ENCODE results near the gene SCUBE1. TPM values are rescaled to one million over a fixed set of nuclear protein-coding genes. Genes with fewer than 3 reads are reported as not detected.

Gene SCUBE1
- total RNA-seq, 1 experiment from 2014 or later: 3.9 TPM

DNA sequence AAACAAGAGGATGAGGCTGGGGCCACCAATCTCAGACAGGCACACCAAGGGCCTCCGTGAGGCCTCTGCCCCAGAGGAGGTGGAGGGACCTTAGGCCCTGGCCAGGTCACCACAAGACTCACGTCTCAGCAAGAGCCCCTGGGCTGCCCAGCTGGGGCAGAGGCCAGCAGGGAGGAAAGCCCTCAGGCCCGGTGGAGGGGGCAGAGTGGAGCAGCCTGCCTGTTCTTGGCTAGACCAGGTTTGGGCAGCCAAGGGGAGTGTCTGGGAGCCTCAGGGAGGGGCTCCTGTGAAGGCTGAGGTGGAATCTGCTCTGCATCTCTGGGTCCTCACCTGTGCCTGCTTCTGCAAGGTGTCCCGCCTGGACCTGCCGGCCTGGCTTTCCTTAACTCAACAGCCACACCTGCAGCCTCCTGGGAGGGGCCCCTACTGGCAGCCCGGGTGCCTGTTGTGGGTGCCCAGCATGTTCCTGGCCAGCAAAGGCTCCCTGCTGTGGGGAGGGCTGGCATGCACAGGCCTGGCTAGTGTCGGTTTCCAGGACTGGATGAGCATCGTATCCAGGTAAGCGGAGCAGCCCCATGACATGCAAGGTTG is 168.1 kb downstream of the SCUBE1 start:
- intact Hi-C loops (cut with micrococcal nuclease): no loop called here
- ChIA-PET CTCF (no interaction called here), POLR2A (no interaction called here), RAD21 (ENCODE audit: low non-redundant PET in 1 of 2, low total read pairs in 2 of 2, uncharacterized antibody in 2 of 2, unreplicated experiment in 2 of 2) (no interaction called here)
- no peaks in the 10 kb centered on the region for H3K4me1 ChIP-seq (ENCODE audit: control insufficient read depth in 1 of 2, insufficient read depth in 2 of 2, low read length in 2 of 2)
- no peaks in the 10 kb centered on the region for H3K9me3 ChIP-seq (ENCODE audit: control insufficient read depth in 1 of 2, insufficient read depth in 1 of 2, low read depth in 1 of 2, low read length in 2 of 2)
- H3K27me3 ChIP-seq (ENCODE audit: insufficient read depth, low read length): no peaks in the 10 kb centered on the region
- no peak overlapping the region for H2AFZ ChIP-seq (ENCODE audit: low read depth, low read length, poor library complexity, severe bottlenecking)
- H3K4me2 ChIP-seq (ENCODE audit: low read length): no peak overlapping the region
- no peaks in the 10 kb centered on the region for H3K9me2 ChIP-seq (ENCODE audit: insufficient read depth)
- no peak overlapping the region for H3K4me3 ChIP-seq (replicated peaks in 1 of 2; ENCODE audit: low read depth in 1 of 2, low read length in 2 of 2)
- no peaks in the 10 kb centered on the region for H4K20me1 ChIP-seq (ENCODE audit: insufficient read depth)
- no peak overlapping the region for H3K9ac ChIP-seq (ENCODE audit: low read length)
- BruUV-seq (replicated peaks): no TSS peak
- H3K27ac ChIP-seq (ENCODE audit: low read depth, low read length): no peak overlapping the region
- H3K36me3 ChIP-seq (ENCODE audit: control insufficient read depth in 1 of 2, insufficient read depth in 2 of 2, low read length in 2 of 2): peaks cover 24 to 67% of the 10 kb centered on the region in 2 experiments
- H3K79me2 ChIP-seq (ENCODE audit: insufficient read depth, low read length): no peaks in the 10 kb centered on the region
- DNase-seq (ENCODE audit: low read depth, low spot score): no peak
- TF ChIP-seq, protein P1, sequence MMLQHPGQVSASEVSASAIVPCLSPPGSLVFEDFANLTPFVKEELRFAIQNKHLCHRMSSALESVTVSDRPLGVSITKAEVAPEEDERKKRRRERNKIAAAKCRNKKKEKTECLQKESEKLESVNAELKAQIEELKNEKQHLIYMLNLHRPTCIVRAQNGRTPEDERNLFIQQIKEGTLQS (IDR thresholded peaks at IDR 0.05): no peak
- TF ChIP-seq EZH2 (IDR thresholded peaks at IDR 0.05) (no peak), CBX3 (IDR thresholded peaks at IDR 0.05; ENCODE audit: low read depth) (no peak), POLR2AphosphoS5 (IDR thresholded peaks at IDR 0.05; ENCODE audit: low read depth, low read length) (no peak), FOSL1 (IDR thresholded peaks at IDR 0.05; ENCODE audit: low read depth) (no peak), ZNF274 (IDR thresholded peaks at IDR 0.05; ENCODE audit: low read depth, low read length) (no peak), SP1 (IDR thresholded peaks at IDR 0.05; ENCODE audit: low read depth) (no peak), CTCF (IDR thresholded peaks at IDR 0.05 in 2 of 3, conservative IDR thresholded peaks at IDR 0.05 in 1 of 3; ENCODE audit: borderline replicate concordance in 1 of 3, insufficient read depth in 1 of 3, low read depth in 2 of 3, low read length in 2 of 3) (no peak), YY1 (IDR thresholded peaks at IDR 0.05; ENCODE audit: extremely low read depth, insufficient replicate concordance, low read depth, low read length) (no peak), ELF1 (IDR thresholded peaks at IDR 0.05; ENCODE audit: borderline replicate concordance, low read depth) (no peak), RAD21 (IDR thresholded peaks at IDR 0.05; ENCODE audit: low read depth) (no peak), JUND (IDR thresholded peaks at IDR 0.05) (no peak), TCF7L2 (IDR thresholded peaks at IDR 0.05; ENCODE audit: borderline replicate concordance, extremely low read depth, insufficient read depth, insufficient read length) (no peak), ZFX (IDR thresholded peaks at IDR 0.05) (no peak), EGR1 (IDR thresholded peaks at IDR 0.05; ENCODE audit: low read depth) (no peak)
- ATAC-seq: no peak

All from HCT116 (cell line).